Diencephalon (tissue), 1 donor: ENCODE data around the gene ZBTB3. TPM values are rescaled to one million over a fixed set of nuclear protein-coding genes. Genes with fewer than 3 reads are reported as not detected.
A peak's percentile ranks its signal among the peaks of the same experiment; 100 is the strongest.

ENCODE experiments used
- small RNA-seq: library from RNA; depleted of rRNA; stranded (forward); fragments of <200 nt; gene quantifications from one replicate; pipeline ENCODE3, GENCODE V24; 2014
- total RNA-seq: library from RNA; depleted of rRNA; stranded (reverse); fragments of >200 nt; gene quantifications from one replicate; pipeline ENCODE4 v1.2.3, GENCODE V29; 2014

Gene ZBTB3
- total RNA-seq, result 16.4 TPM

DNA sequence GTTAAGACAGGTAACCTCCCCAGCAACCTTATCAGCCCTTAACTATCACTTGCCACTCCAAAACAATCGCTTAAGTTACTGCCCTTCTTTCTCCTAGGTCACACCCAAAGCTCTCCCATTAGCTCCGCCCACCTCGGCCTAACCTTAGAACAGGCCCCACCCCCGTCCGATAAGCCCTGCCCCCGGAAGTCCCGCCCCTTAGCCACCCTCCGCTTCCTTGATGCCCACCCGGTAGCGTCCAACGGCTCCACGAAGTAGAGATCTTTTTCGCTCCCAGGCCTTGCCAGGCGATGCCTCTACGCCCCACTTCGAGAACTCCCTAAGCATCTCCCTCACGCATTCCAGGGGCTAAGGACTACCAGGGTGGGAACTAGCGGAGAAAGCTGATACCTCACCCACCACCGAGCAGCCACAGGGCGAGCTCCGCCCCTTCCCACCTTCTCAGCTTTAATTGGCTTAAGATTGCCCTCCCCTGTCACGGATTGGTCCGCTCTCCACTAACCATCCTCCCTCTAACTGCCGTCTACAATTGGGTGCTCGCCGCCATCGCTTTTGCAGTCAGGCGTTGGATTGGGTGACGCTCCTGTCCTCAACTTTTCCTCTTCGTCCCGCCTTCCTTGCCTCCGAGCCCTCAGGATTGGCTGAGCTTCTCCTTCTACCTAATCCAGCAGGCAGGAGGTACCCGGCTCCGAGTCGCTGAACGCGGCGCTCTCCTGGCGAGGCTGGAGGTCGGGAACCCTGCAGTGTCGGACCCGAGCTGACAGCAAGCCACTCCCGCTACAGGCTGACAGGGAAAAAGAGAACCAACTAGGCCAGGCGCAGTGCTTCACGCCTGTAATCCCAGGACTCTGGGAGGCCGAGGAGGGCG, at the start of gene ZBTB3:
TSS of gene ZBTB3 (minus strand) at position 425 of the 868 bp plus-strand sequence. CDS start 496 bp downstream, outside the sequence.

DNA sequence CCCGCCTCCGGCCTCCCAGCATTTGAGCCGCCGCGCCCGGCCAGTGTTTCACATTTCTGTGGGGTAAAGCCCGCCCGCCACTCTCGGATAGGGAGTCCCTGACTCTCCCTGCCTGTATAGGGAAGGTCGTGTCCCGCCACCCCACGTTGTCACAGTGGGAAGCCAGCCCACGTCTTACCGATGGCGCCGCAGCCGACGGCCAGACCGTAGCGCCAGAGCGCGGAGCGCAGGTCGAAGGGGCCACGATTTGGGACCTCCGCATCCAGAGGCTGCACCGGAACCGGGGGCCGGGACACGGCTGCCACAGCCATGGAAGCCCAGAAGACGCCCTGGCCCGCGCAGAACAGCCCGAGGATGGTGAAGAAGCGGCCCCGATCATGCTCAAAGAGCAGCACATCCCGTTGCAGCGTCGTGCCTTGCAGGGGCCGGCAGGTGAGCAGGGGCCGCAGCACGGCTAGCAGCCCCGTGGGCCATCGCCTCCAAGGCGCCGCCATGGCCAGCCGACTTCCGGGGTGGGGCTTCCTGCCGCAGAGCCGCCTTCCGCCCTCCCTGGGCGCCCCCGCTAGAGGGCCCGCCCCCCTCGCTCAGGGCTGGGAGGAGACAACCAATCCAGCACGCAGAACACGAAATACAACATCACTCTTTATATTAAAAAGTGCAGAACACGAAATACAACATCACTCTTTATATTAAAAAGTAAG, 37.7 kb upstream of the ZBTB3 start, which contains the start of gene TMEM223:
TSS of gene TMEM223 (minus strand) at position 506 of the 701 bp plus-strand sequence. CDS start at position 494, 12 bp downstream.

DNA sequence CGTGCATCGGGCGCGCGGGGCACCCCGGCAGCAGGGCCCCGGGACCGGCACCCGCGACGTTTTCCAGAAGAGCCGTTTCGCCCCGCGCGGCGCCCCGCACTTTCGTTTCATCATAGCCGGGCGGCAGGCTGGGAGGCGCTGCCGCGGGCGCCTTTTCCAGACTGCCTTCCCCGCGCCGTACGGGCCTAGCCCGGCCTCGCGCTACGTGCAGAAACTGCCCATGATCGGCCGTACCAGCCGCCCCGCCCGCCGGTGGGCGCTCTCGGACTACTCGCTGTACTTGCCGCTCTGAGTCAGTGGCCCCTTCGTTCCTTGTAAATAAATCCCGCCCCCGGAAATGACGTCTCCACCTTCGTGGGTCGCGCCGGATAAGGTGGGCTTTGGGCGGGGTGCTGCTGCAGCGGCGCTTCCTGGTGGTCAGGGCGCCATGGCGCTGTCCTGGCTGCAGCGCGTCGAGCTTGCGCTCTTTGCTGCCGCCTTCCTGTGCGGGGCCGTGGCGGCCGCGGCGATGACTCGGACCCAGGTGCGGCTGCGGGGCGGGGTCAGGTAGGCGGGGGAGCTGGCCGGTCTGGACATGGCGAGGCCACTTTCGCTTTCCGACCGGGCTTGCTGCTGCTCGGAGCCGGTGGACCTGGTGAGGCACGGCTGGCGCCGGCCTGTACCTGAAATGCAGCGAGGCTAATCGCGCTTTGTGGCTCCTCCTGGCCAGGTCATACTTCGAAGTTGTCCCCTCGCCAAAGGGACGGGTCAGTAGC, 33.2 kb upstream of the ZBTB3 start, which contains the start of gene TMEM179B:
TSS of gene TMEM179B (plus strand) at position 398 of the 755 bp plus-strand sequence. CDS start at position 428, 30 bp downstream.

GRCh38 chr11:62771144-62772021, 17.4 kb upstream of the ZBTB3 start, which contains the start of gene TAF6L:
Gene TAF6L (plus strand): TSS chr11:62771396. CDS start chr11:62775784, 4,388 bp downstream.

DNA sequence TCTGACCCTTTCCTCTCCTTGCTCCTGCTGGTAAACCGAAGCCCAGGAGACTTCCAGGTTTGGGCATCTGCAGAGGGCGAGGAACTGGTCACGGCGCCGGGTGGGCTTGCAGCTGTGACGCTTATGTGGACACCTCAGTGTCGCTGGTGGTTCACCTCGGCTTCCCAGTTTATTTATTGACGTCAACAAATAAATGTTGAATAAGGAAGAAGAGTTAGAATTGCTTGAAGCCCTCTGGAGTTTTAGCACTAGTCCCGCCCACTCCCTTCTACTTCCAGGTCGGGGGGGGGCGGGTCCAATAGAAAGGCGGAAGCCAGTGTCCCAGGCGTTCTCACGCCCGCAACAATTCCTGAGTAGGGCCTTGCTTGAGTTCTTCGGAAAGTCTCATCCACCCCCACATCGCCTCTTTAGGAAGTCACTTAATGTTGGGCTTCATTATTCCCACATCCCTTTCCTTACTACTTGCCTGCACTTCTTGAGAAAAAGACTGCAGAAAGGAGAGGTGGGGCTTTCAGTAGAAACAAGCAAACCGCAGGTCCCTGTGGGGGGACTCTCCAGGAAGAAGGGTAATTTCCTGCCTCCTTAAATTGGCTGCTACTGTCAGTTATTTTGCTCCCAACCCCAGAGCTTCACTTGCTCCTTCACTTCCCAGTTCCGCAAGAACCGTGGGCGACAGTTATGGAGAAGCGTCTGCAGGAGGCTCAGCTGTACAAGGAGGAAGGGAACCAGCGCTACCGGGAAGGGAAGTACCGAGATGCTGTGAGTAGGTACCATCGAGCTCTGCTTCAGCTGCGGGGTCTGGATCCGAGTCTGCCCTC, 25.6 kb downstream of the ZBTB3 start, which contains the start of gene TTC9C:
TSS of gene TTC9C (plus strand) at position 316 of the 818 bp plus-strand sequence. CDS start at position 679, 363 bp downstream.

DNA sequence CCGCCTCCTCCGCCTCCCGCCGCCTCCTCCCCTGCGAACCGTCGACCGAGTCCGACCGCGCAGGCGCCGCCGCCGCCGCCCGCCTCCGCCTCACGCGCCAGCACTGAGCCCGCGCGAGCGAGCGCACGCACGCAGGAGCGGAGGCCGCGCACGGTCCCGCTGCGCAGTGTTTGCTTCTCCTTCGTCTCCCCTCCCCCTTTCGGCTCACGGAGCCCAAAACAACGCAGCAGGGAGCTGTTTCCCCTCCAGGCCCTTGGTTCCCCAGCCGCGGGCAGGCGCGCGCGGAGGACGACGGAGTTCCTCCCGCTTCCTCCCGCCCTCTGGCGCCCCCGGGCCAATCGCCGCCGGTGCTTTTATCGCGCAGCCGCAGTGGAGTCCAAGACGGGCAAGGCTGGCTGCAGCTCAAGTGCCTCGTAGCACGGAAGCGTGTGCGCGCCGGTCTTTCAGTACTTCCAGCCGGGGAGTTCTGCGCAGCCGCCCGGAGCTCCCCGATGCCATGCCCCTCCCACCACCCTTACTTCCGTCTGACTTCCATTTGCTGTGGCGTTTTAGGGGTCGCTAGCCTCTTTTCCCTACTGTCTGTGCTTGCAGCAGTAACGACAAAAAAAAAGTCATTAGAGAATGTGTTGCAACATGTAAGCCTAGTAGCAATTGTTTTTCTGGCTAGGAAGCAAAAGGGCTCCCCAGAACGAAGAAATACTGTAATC, 26.6 kb downstream of the ZBTB3 start, which contains the start of gene HNRNPUL2:
TSS of gene HNRNPUL2 (minus strand) at position 293 of the 707 bp plus-strand sequence. CDS start 301 bp downstream, outside the sequence.

DNA sequence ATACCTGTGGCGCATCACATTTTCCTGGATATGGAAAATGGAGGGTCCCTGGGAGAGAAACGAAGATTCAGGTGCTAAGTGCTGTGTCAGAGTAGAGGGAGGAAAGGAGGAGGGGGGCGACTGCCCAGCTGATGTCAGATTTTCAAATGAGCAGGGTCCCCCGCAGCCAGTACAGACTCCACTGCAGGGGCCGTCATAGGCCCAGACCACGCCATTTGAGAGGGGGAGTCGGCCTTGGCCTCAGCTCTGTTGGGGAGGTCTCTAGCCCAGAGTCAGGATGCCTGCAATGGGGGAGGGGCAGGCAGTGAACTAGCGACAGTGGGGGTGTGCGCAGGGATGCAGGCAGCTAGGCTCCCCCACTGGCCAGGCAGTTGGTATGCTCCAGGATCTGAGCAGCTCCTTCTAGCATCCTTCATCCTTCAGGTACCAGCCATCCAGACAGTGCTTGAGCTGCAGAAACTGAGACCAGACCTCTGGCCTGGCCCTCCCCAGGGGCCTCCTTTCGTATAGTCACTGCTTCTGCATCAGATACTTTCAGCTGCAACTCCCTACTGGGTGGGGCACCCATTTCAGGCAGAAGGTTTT, 46.6 kb downstream of the ZBTB3 start, which contains the start of the genes BSCL2 and GNG3:
TSS of gene BSCL2 (minus strand) at position 148 of the 585 bp plus-strand sequence. CDS start 229 bp downstream, outside the sequence.
TSS of gene GNG3 (plus strand) at position 400 of the 585 bp plus-strand sequence. CDS start 620 bp downstream, outside the sequence.

Small RNA genes within 50 kb of the gene (small RNA-seq; reads per million reads assigned to genes)
- 0.74 reads per million, percentile 70 among the genes with 10 or more reads in this experiment for gene MIR6514

Other genes with a start within 250 kb of the ZBTB3 start
- 27.5 TPM for gene AHNAK, start 207.4 kb downstream of the ZBTB3 start, total RNA-seq
- gene EEF1G, start 180.3 kb downstream of the ZBTB3 start, total RNA-seq, result 1,289 TPM
- 6.0 TPM for gene TUT1, start 162.6 kb downstream of the ZBTB3 start, total RNA-seq
- 86.3 TPM for gene MTA2, start 152.3 kb downstream of the ZBTB3 start, total RNA-seq
- 7.4 TPM for gene EML3, start 141.4 kb downstream of the ZBTB3 start, total RNA-seq
- 2.8 TPM for gene ROM1, start 140.9 kb downstream of the ZBTB3 start, total RNA-seq
- gene B3GAT3, start 132.2 kb downstream of the ZBTB3 start, total RNA-seq, result 23.5 TPM
- 84.2 TPM for gene GANAB, start 107.5 kb downstream of the ZBTB3 start, total RNA-seq
- gene INTS5, start 100.9 kb downstream of the ZBTB3 start, total RNA-seq, result 18.2 TPM
- 24.7 TPM for gene C11orf98, start 89.0 kb downstream of the ZBTB3 start, total RNA-seq
- gene CSKMT, start 88.8 kb downstream of the ZBTB3 start, total RNA-seq, result 6.0 TPM
- 5.5 TPM for gene UQCC3, start 82.5 kb downstream of the ZBTB3 start, total RNA-seq
- 3.9 TPM for gene LBHD1, start 81.9 kb downstream of the ZBTB3 start, total RNA-seq
- 53.3 TPM for gene UBXN1, start 75.1 kb downstream of the ZBTB3 start, total RNA-seq
- 0.46 TPM for gene LRRN4CL, start 64.6 kb downstream of the ZBTB3 start, total RNA-seq
- 202 TPM for gene BSCL2, start 46.7 kb downstream of the ZBTB3 start, total RNA-seq
- 99.7 TPM for gene GNG3, start 46.5 kb downstream of the ZBTB3 start, total RNA-seq
- gene HNRNPUL2, start 26.7 kb downstream of the ZBTB3 start, total RNA-seq, result 30.7 TPM
- 31.8 TPM for gene TTC9C, start 25.7 kb downstream of the ZBTB3 start, total RNA-seq
- gene POLR2G, start 7.4 kb upstream of the ZBTB3 start, total RNA-seq, result 59.7 TPM
- gene TAF6L, start 17.2 kb upstream of the ZBTB3 start, total RNA-seq, result 11.3 TPM
- 18.5 TPM for gene TMEM179B, start 33.2 kb upstream of the ZBTB3 start, total RNA-seq
- 17.1 TPM for gene TMEM223, start 37.8 kb upstream of the ZBTB3 start, total RNA-seq
- gene NXF1, start 51.3 kb upstream of the ZBTB3 start, total RNA-seq, result 15.9 TPM
- 27.2 TPM for gene STX5, start 77.9 kb upstream of the ZBTB3 start, total RNA-seq
- gene TEX54, start 78.7 kb upstream of the ZBTB3 start, total RNA-seq, result not detected
- gene WDR74, start 85.4 kb upstream of the ZBTB3 start, total RNA-seq, result 27.0 TPM
- gene SLC3A2, start 126.7 kb upstream of the ZBTB3 start, total RNA-seq, result 115 TPM
- gene CHRM1, start 167.2 kb upstream of the ZBTB3 start, total RNA-seq, result 6.5 TPM
- gene SLC22A6, start 230.8 kb upstream of the ZBTB3 start, total RNA-seq, result 5.8 TPM